GM12878 (cell line): ENCODE results near the gene TMSB4X. TPM values are rescaled to one million over a fixed set of nuclear protein-coding genes. Genes with fewer than 3 reads are reported as not detected.

Source experiments
- ATAC-seq: fragments of 200-7000 bp; cut with Tn5 transposase; 3 replicates; pipeline ENCODE4 v1.9.1; 2020; ENCODE audit warnings: mild to moderate bottlenecking, moderate library complexity
- BruUV-seq: library from RNA; stranded (reverse); fragments of 400-500 nt; replicated peaks from 2 replicates; lab custom pipeline; 2021; lab: Mats Ljungman, UMichigan
- CTCF ChIA-PET: fragments of 300-600 bp; sonication (Branson Sonifier 250); formaldehyde crosslinking; extraction: SDS; loops from one replicate; lab custom pipeline; 2021; ENCODE audit warnings: inconsistent platforms; lab: Yijun Ruan, JAX
- POLR2A ChIA-PET: fragments of 350-600 bp; formaldehyde crosslinking; extraction: SDS; loops from one replicate; lab custom pipeline; 2021; ENCODE audit warnings: inconsistent platforms; lab: Charles Lee
- RAD21 ChIA-PET: fragments of 300-600 bp; sonication (Branson Sonifier 250); formaldehyde crosslinking; loops from one replicate; lab custom pipeline; 2023; ENCODE audit warnings: antibody characterized with exemption; ENCODE audit not compliant: unreplicated experiment; lab: Charles Lee
- SMC1A ChIA-PET: fragments of 300-600 bp; sonication (Branson Sonifier 250); formaldehyde crosslinking; loops from one replicate; lab custom pipeline; 2023; ENCODE audit not compliant: unreplicated experiment, uncharacterized antibody; lab: Charles Lee
- DNase-seq: peaks from one replicate; pipeline ENCODE4 v3.0.0-alpha.2; 2011; ENCODE audit warnings: low read depth, low spot score
- FAIRE-seq: peaks from 3 replicates; lab custom pipeline; 2011; peaks lifted over from hg19 to GRCh38; lab: Jason Lieb, UNC
- H2AFZ ChIP-seq: 2 replicates; pipeline ENCODE4 v1.6.0; 2011; ENCODE audit warnings: low read depth, low read length, control low read depth; ENCODE audit not compliant: control insufficient read depth
- H3K27ac ChIP-seq: 2 replicates; pipeline ENCODE4 v1.5.1; 2011; ENCODE audit warnings: control low read depth; ENCODE audit not compliant: control insufficient read depth, insufficient read depth
- H3K27me3 ChIP-seq, 2 experiments: replicated peaks in 1 of 2; 2 replicates each; pipeline versions ENCODE4 v1.6.0 to v1.6.1; 2011; ENCODE audit warnings: low read length in 1 of 2; ENCODE audit not compliant: control insufficient read depth in 2 of 2, insufficient read depth in 2 of 2
- H3K36me3 ChIP-seq, 2 experiments: 2 replicates each; pipeline ENCODE4 v1.5.1; 2011; ENCODE audit warnings: low read length in 1 of 2; ENCODE audit not compliant: control insufficient read depth in 2 of 2, insufficient read depth in 2 of 2
- H3K4me1 ChIP-seq: 2 replicates; pipeline ENCODE4 v1.6.1; 2011; ENCODE audit warnings: mild to moderate bottlenecking, low read length, moderate library complexity, mixed read lengths; ENCODE audit not compliant: control insufficient read depth, insufficient read depth
- H3K4me2 ChIP-seq: 2 replicates; pipeline ENCODE4 v1.6.0; 2011; ENCODE audit warnings: control low read depth; ENCODE audit not compliant: control insufficient read depth, insufficient read depth
- H3K4me3 ChIP-seq: fragments of 200-600 bp; sonication (generic); 2 replicates; pipeline ENCODE4 v1.5.1; 2016
- H3K79me2 ChIP-seq: 2 replicates; pipeline ENCODE4 v1.6.0; 2011; ENCODE audit warnings: low read length; ENCODE audit not compliant: control insufficient read depth, insufficient read depth
- H3K9ac ChIP-seq: 2 replicates; pipeline ENCODE4 v1.8.0; 2011; ENCODE audit warnings: low read length, control low read depth, mixed read lengths; ENCODE audit not compliant: control insufficient read depth, insufficient read depth
- H3K9me3 ChIP-seq: replicated peaks from 3 replicates; pipeline ENCODE4 v1.5.1; 2011; ENCODE audit warnings: mild to moderate bottlenecking, low read length; ENCODE audit not compliant: control insufficient read depth, insufficient read depth
- H4K20me1 ChIP-seq: 2 replicates; pipeline ENCODE4 v1.6.0; 2011; ENCODE audit not compliant: control insufficient read depth, insufficient read depth
- CEBPZ ChIP-seq: fragments of 150-350 bp; IDR thresholded peaks from 2 replicates; pipeline ENCODE4 v1.6.1; 2016; ENCODE audit warnings: low read depth, low read length
- CTCF ChIP-seq, 3 experiments: IDR thresholded peaks in 2 of 3; conservative IDR thresholded peaks in 1 of 3; 2 replicates each; pipeline ENCODE4 v1.5.1; 2011; ENCODE audit warnings: low read depth in 3 of 3, low read length in 3 of 3, mild to moderate bottlenecking in 3 of 3, control low read depth in 2 of 3, moderate library complexity in 2 of 3, inconsistent platforms in 1 of 3, mixed read lengths in 1 of 3; ENCODE audit not compliant: control insufficient read depth in 2 of 3, insufficient read depth in 1 of 3; ENCODE audit errors: extremely low read depth in 1 of 3
- E4F1 ChIP-seq: fragments of 450-650 bp; IDR thresholded peaks from 2 replicates; pipeline ENCODE4 v1.6.1; 2018; ENCODE audit warnings: borderline replicate concordance, mild to moderate bottlenecking; ENCODE audit not compliant: partially characterized antibody
- ELK1 ChIP-seq: IDR thresholded peaks from 2 replicates; pipeline ENCODE4 v1.6.1; 2012; ENCODE audit warnings: low read depth, low read length, improper control_type of control experiment
- ESRRA ChIP-seq: IDR thresholded peaks from 2 replicates; pipeline ENCODE4 v1.6.1; 2012; ENCODE audit warnings: mild to moderate bottlenecking, low read length, improper control_type of control experiment
- IKZF1 ChIP-seq: fragments of 450-650 bp; conservative IDR thresholded peaks from 2 replicates; pipeline ENCODE4 v1.6.1; 2017; ENCODE audit warnings: antibody characterized with exemption, mild to moderate bottlenecking
- MXI1 ChIP-seq: fragments of 150-350 bp; IDR thresholded peaks from 2 replicates; pipeline ENCODE4 v1.6.1; 2011; ENCODE audit warnings: low read depth, mild to moderate bottlenecking, inconsistent platforms, low read length, improper control_type of control experiment
- POU2F2 ChIP-seq: IDR thresholded peaks from 3 replicates; pipeline ENCODE4 v1.6.1; 2011; ENCODE audit warnings: low read depth, mild to moderate bottlenecking, low read length, borderline replicate concordance
- SKIL ChIP-seq: fragments of 450-650 bp; IDR thresholded peaks from 2 replicates; pipeline ENCODE4 v1.6.1; 2017; ENCODE audit warnings: mild to moderate bottlenecking, low read depth, inconsistent platforms; ENCODE audit not compliant: poor library complexity, severe bottlenecking
- SREBF1 ChIP-seq: IDR thresholded peaks from 2 replicates; pipeline ENCODE4 v1.6.1; 2012; ENCODE audit warnings: mild to moderate bottlenecking, low read length
- ZNF207 ChIP-seq: fragments of 450-650 bp; IDR thresholded peaks from 2 replicates; pipeline ENCODE4 v1.6.1; 2014; ENCODE audit warnings: antibody characterized with exemption, mild to moderate bottlenecking, borderline replicate concordance
- WGBS: methylation state at CpG from one replicate; pipeline ENCODE4 v1.1.6; 2016; ENCODE audit warnings: low lambda C conversion rate; ENCODE audit not compliant: insufficient replicate concordance, insufficient coverage; ENCODE audit errors: missing lambda C conversion rate; 5-methylcytosine and 5-hydroxymethylcytosine counted together
- in situ Hi-C: fragments of 300-500 bp; cut with MboI; formaldehyde crosslinking; loops from 9 replicates; pipeline ENCODE4 v1.14.3; 2018; ENCODE audit warnings: mixed read lengths
- intact Hi-C: fragments of 100-400 bp; cut with micrococcal nuclease; formaldehyde crosslinking; loops from one replicate; pipeline ENCODE4 v1.14.2; 2022; ENCODE audit not compliant: unreplicated experiment
- polyA plus RNA-seq, 11 experiments: library from polyadenylated mRNA; depleted of rRNA in 4 of 11; unstranded in 6 of 11; stranded (reverse) in 5 of 11; fragments of >200 nt; fragmentation: Nextera tagmentation in 4 of 11; fragmentation: Illumina TruSeq in 1 of 11; extraction: Ambion mirVana in 4 of 11; extraction: Trizol in 1 of 11; gene quantifications; 1 replicate in 1 of 11; 2 replicates in 10 of 11; pipeline versions ENCODE4 v1.2.1 to v1.2.3, GENCODE V29; 2011 to 2016; ENCODE audit warnings: inconsistent platforms in 2 of 11, missing spikeins in 2 of 11, low read depth in 1 of 11
- total RNA-seq, 4 experiments: library from RNA; depleted of rRNA in 3 of 4; stranded (reverse); fragments of >200 nt in 3 of 4; fragmentation: Illumina TruSeq in 1 of 4; extraction: Trizol in 1 of 4; gene quantifications; 2 replicates each; pipeline versions ENCODE4 v1.2.1 to v1.2.3, GENCODE V29; 2013 to 2021

Gene TMSB4X
- total and polyA plus RNA-seq, 10 of the 15 experiments (the other 5 are each of a cell fraction or from before 2014, with no cell fraction given), result 13,924 to 37,234 (median 23,705) TPM

- FAIRE-seq (no peak), DNase-seq (no peak), ATAC-seq (no peak)
- H3K79me2 ChIP-seq, result no peaks in the 10 kb centered on the region
- no peak overlapping the region for H3K27ac ChIP-seq
- H3K4me3 ChIP-seq, result no peak overlapping the region
- in situ Hi-C loops, result no loop called here
- no TSS peak for BruUV-seq
- 77% methylated on average over 5 of the region's 5 CpGs for WGBS
- H3K4me1 ChIP-seq, result no peaks in the 10 kb centered on the region
- no peaks in the 10 kb centered on the region for H3K27me3 ChIP-seq
- CTCF ChIA-PET, result interaction anchor here (1.2 kb wide), 1 partner anchor 573 kb away, joined by 3 read pairs; no protein-coding TSS in a partner anchor
- intact Hi-C loops, result no loop called here
- POLR2A ChIA-PET, result no interaction called here
- H3K4me2 ChIP-seq, result no peak overlapping the region
- H3K9ac ChIP-seq, result no peak overlapping the region
- H3K36me3 ChIP-seq, result no peaks in the 10 kb centered on the region
- RAD21 ChIA-PET, result no interaction called here
- no peak overlapping the region for H2AFZ ChIP-seq
- no peaks in the 10 kb centered on the region; the same call in 2 of the 3 replicates for H3K9me3 ChIP-seq
- H4K20me1 ChIP-seq, result no peaks in the 10 kb centered on the region
- SMC1A ChIA-PET, result no interaction called here
- TF ChIP-seq ELK1 (no peak), CTCF (IDR thresholded peaks at IDR 0.05 in 2 of 3, conservative IDR thresholded peaks at IDR 0.05 in 1 of 3; ENCODE audit: control insufficient read depth in 2 of 3, extremely low read depth in 1 of 3, insufficient read depth in 1 of 3, low read depth in 3 of 3, low read length in 3 of 3) (no peak), POU2F2 (no peak), CEBPZ (no peak), E4F1 (no peak), SKIL (no peak), MXI1 (no peak), ZNF207 (no peak), ESRRA (no peak), SREBF1 (no peak), IKZF1 (no peak)
These were observed 40.1 kb upstream of the TMSB4X start for GRCh38 chrX:12934850-12935249.
